Mononuclear cell (primary cell): ENCODE data around the gene ZNF407. TPM values are rescaled to one million over a fixed set of nuclear protein-coding genes. Genes with fewer than 3 reads are reported as not detected.
"Not testable (repeated sequence)": the region's sequence is repeated elsewhere in the genome, so short reads cannot be mapped to it uniquely, and the experiment has no call there.

Source experiments
- H3K27me3 ChIP-seq: 2 replicates; pipeline ENCODE4 v1.6.0; 2011; ENCODE audit warnings: low read length, control low read depth; ENCODE audit not compliant: insufficient read depth
- H3K4me1 ChIP-seq: 2 replicates; pipeline ENCODE4 v1.5.1; 2011; ENCODE audit warnings: mild to moderate bottlenecking, low read length, control low read depth; ENCODE audit not compliant: insufficient read depth
- H3K4me3 ChIP-seq: 2 replicates; pipeline ENCODE4 v1.5.1; 2011; ENCODE audit warnings: mild to moderate bottlenecking, low read length, moderate library complexity
- H3K9me3 ChIP-seq: 2 replicates; pipeline ENCODE4 v1.5.1; 2011; ENCODE audit warnings: low read depth, mild to moderate bottlenecking, control low read depth, low read length
- total RNA-seq: library from RNA; depleted of rRNA; stranded (reverse); fragments of >200 nt; gene quantifications from one replicate; pipeline ENCODE4 v1.2.3, GENCODE V29; 2012

The ZNF407 gene
- total RNA-seq, 1 donor, result 32.0 TPM

DNA sequence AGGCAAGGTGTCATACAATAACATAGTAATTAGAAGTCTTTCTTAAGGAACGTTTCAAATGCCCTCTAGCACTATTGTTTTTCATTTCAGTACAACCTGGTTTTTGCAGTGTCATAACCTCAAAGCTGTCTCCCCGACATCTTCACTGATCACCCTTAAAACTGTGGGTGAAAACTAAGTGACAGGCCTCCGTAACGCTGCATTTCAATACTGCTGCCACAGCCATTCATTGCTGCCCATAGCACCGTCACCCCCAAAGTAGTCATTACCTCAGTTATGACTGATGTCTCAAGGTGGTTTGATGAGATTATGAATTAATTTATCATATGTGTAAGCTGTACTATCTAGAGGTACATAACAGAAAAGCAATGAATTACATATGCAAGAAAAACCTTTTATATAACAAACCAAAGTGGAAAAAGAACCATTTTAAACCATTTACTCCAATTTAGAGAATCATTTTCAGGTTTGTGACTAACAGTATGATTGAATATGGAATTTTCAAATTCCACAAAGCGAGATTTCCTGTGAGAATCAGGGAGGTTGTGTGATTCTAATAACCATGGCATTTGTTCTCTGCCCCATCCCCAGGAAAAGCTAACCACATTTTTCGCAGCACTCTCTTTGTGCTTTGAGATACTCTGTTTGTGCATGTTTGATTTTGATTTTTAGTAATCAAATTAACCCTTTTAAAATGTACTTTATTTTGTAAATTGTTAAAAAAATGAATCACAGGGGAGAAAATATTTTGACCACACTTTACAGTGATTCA is 348.3 kb downstream of the ZNF407 start:
- H3K4me1 ChIP-seq, result peaks cover 20% of the 10 kb centered on the region
- H3K27me3 ChIP-seq, result no peaks in the 10 kb centered on the region
- H3K4me3 ChIP-seq, result no peak overlapping the region

DNA sequence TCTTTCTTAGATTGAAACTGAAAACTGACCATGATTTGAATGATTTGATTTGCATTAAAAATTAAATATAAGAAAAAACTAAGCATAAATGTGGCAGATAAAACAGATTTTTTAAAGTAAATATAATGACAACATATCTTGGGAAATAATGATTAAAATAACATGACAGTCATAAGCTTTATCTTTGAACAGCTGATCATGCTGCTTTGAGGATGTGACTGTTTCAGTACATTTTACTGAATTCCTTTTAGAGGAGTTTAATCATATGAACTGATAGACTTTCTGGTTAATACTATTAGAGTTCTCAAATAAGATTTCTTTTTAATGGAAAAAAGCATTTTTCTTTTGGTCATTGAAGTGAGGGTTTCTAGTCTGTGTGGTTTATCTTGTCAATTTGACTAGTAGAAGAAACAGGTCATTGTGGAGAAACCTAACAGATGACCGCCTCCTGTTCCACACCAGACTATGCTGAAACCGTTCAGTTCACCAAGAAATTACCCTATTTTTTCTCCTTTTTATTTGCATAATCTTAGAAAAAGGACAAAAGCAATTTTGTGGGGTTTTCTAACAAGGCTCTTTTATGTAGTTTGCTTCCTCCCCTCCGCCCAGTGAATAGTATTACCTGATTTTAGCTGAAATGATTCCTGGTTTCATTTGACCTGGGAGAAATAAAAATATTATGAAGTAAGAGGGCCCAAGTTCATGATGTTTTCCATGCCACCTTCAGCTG is 349.1 kb downstream of the ZNF407 start:
- Histone ChIP-seq H3K4me3 (no peak overlapping the region), H3K9me3 (no peaks in the 10 kb centered on the region), H3K27me3 (no peaks in the 10 kb centered on the region), H3K4me1 (peaks cover 24% of the 10 kb centered on the region)

More for the DNA sequence above, 348.3 kb downstream of the ZNF407 start:
- H3K9me3 ChIP-seq, result no peaks in the 10 kb centered on the region

DNA sequence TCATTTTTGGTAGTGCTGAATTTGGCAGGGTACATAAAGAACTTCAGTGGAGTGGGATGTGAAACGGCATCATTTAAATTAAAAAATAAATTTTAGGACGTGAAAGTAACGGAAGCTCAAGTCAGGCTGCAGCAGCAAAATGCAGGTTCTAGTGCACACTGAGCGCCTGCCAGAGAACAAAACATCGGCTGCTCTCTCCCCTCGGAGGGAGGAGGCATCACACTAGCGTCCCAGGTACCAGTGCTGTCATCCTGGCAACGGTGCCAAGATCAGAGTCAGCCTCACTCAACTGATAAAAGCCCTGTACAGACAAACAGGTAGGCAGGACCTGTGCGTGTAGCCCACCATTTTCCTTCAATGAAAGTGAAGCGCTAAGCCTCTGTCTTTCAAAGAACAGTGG is 349.7 kb downstream of the ZNF407 start:
- Histone ChIP-seq H3K27me3 (no peaks in the 10 kb centered on the region), H3K4me1 (peaks cover 21% of the 10 kb centered on the region), H3K4me3 (no peak overlapping the region), H3K9me3 (no peaks in the 10 kb centered on the region)

DNA sequence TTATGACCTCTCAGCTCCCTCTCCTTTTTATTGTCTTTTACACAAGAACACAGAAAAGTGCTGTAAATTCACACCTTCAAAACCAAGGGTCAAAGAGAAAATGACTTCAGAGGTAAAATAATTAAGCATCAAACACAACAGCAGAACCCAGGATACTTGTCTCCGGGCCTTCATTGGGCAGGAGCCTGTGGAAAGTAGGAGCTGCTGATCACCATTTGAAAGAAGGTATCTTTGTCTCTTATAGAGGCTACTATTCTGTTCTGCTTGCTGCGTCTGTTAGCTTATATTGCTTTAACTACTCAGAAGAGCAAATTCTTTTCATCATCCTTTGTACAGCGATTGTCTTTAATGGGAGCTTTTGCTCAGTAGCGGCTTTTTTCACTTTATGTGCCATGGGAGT is 350.2 kb downstream of the ZNF407 start:
- no peak overlapping the region for H3K4me3 ChIP-seq

DNA sequence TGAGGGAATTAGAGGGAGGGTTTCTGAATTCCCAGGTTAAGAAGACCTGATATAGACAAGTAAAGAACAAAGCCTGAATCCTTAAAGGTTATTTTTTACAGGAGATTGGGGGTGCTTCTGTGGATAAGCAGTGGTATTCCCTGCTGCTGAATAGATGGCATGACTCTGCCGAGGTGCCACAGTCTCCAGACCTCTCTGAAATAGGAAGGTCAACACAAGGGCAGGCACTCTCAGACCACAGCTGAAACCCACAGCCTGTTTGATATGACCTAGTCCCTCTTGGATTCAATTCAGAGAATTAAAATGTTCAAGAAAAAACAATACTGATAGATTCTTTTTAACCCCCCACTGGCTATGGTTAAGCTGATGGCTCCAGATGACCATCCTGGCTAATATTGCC is 351.9 kb downstream of the ZNF407 start:
- peaks cover 19% of the 10 kb centered on the region for H3K4me1 ChIP-seq
- H3K4me3 ChIP-seq, result no peak overlapping the region
- H3K9me3 ChIP-seq, result no peaks in the 10 kb centered on the region
- no peaks in the 10 kb centered on the region for H3K27me3 ChIP-seq

More for the DNA sequence above, 350.2 kb downstream of the ZNF407 start:
- Histone ChIP-seq H3K4me1 (peaks cover 19% of the 10 kb centered on the region), H3K9me3 (no peaks in the 10 kb centered on the region), H3K27me3 (no peaks in the 10 kb centered on the region)

GRCh38 chr18:74950479-74950878 is 352.8 kb downstream of the ZNF407 start:
- no peak overlapping the region for H3K4me3 ChIP-seq
- H3K4me1 ChIP-seq, result peaks cover 21% of the 10 kb centered on the region
- H3K27me3 ChIP-seq, result no peaks in the 10 kb centered on the region
- H3K9me3 ChIP-seq, result no peaks in the 10 kb centered on the region

GRCh38 chr18:74951165-74951760 is 353.6 kb downstream of the ZNF407 start:
- Histone ChIP-seq H3K9me3 (no peaks in the 10 kb centered on the region), H3K4me1 (peaks cover 24% of the 10 kb centered on the region), H3K4me3 (no peak overlapping the region), H3K27me3 (no peaks in the 10 kb centered on the region)

GRCh38 chr18:74957588-74958224 is 360.0 kb downstream of the ZNF407 start:
- Histone ChIP-seq H3K4me3 (no peak overlapping the region), H3K27me3 (no peaks in the 10 kb centered on the region), H3K9me3 (no peaks in the 10 kb centered on the region), H3K4me1 (peaks cover 4% of the 10 kb centered on the region)

- Histone ChIP-seq H3K27me3 (no peaks in the 10 kb centered on the region), H3K9me3 (no peaks in the 10 kb centered on the region), H3K4me3 (no peak overlapping the region), H3K4me1 (peaks cover 4% of the 10 kb centered on the region)
Observed at GRCh38 chr18:74959216-74959615, 361.5 kb downstream of the ZNF407 start.

- Histone ChIP-seq H3K27me3 (no peaks in the 10 kb centered on the region), H3K4me1 (no peaks in the 10 kb centered on the region), H3K9me3 (no peaks in the 10 kb centered on the region), H3K4me3 (no peak overlapping the region)
Observed at GRCh38 chr18:74961596-74961995, 363.9 kb downstream of the ZNF407 start.

- no peaks in the 10 kb centered on the region for H3K4me1 ChIP-seq
- no peaks in the 10 kb centered on the region for H3K27me3 ChIP-seq
- no peak overlapping the region for H3K4me3 ChIP-seq
- no peaks in the 10 kb centered on the region for H3K9me3 ChIP-seq
Observed at GRCh38 chr18:74963820-74964446, 366.3 kb downstream of the ZNF407 start.

- Histone ChIP-seq H3K9me3 (no peaks in the 10 kb centered on the region), H3K4me1 (no peaks in the 10 kb centered on the region), H3K27me3 (no peaks in the 10 kb centered on the region), H3K4me3 (no peak overlapping the region)
Observed at GRCh38 chr18:74965682-74966081, 368.0 kb downstream of the ZNF407 start.

- Histone ChIP-seq H3K27me3 (no peaks in the 10 kb centered on the region), H3K4me3 (no peak overlapping the region), H3K4me1 (no peaks in the 10 kb centered on the region), H3K9me3 (no peaks in the 10 kb centered on the region)
Observed at GRCh38 chr18:74967438-74967837, 369.8 kb downstream of the ZNF407 start.

GRCh38 chr18:74967979-74968378 is 370.3 kb downstream of the ZNF407 start:
- Histone ChIP-seq H3K27me3 (no peaks in the 10 kb centered on the region), H3K4me1 (no peaks in the 10 kb centered on the region), H3K4me3 (no peak overlapping the region), H3K9me3 (no peaks in the 10 kb centered on the region)

DNA sequence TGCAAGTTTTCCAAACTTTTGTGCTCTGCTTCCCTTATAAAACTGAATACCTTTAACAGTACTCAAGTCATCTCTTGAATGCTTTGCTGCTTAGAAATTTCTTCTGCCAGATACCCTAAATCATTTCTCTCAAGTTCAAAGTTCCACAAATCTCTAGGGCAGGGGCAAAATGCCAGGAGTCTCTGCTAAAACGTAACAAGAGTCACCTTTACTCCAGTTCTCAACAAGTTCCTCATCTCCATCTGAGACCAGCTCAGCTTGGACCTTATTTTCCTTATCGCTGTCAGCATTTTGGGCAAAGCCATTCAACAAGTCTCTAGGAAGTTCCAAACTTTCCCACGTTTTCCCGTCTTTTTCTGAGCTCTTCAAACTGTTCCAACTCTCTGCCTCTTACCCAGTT is 373.7 kb downstream of the ZNF407 start:
- H3K27me3 ChIP-seq, H3K4me1 ChIP-seq, H3K4me3 ChIP-seq, H3K9me3 ChIP-seq: not testable (repeated sequence)
